A549 (cell line): ENCODE data around the gene PAPPA. TPM values are rescaled to one million over a fixed set of nuclear protein-coding genes. Genes with fewer than 3 reads are reported as not detected.
A peak's percentile ranks its signal among the peaks of the same experiment; 100 is the strongest.

ENCODE experiments used
- ATAC-seq, 2 experiments: fragments of 200-7000 bp in 1 of 2; fragments of >200 bp in 1 of 2; cut with Nextera tagmentation in 1 of 2; cut with Tn5 transposase in 1 of 2; 3 replicates each; pipeline versions ENCODE4 v1.8.0 to v1.9.1; 2018 to 2020; ENCODE audit warnings: mild to moderate bottlenecking in 1 of 2, moderate library complexity in 1 of 2
- CTCF ChIA-PET: fragments of 300-600 bp; sonication (Branson Sonifier 250); formaldehyde crosslinking; extraction: SDS; loops from one replicate; lab custom pipeline; 2021; ENCODE audit warnings: antibody characterized with exemption, inconsistent platforms; lab: Yijun Ruan, JAX
- POLR2A ChIA-PET: fragments of 350-600 bp; formaldehyde crosslinking; extraction: SDS; loops from one replicate; lab custom pipeline; 2021; ENCODE audit warnings: antibody characterized with exemption, inconsistent platforms; lab: Yijun Ruan, JAX
- DNase-seq, 2 experiments: peaks; one replicate each; pipeline versions ENCODE4 v3.0.0 to v3.0.0-alpha.2; 2011 to 2016; ENCODE audit warnings: low read depth in 1 of 2, low spot score in 1 of 2
- FAIRE-seq: peaks from 2 replicates; lab custom pipeline; 2011; peaks lifted over from hg19 to GRCh38; lab: Jason Lieb, UNC
- H3K27ac ChIP-seq, 2 experiments: fragments of >200 bp; sonication (Bioruptor Twin); formaldehyde crosslinking; 3 replicates each; pipeline ENCODE4 v1.5.1; 2016 to 2017
- H3K4me1 ChIP-seq: fragments of >200 bp; sonication (Bioruptor Twin); formaldehyde crosslinking; 3 replicates; pipeline ENCODE4 v1.6.1; 2016
- H3K4me2 ChIP-seq: fragments of >200 bp; sonication (Bioruptor Twin); formaldehyde crosslinking; 3 replicates; pipeline ENCODE4 v1.6.1; 2016
- H3K4me3 ChIP-seq: fragments of >200 bp; sonication (Bioruptor Twin); formaldehyde crosslinking; 3 replicates; pipeline ENCODE4 v1.5.1; 2016
- H3K9me3 ChIP-seq: fragments of >200 bp; sonication (Bioruptor Twin); formaldehyde crosslinking; 3 replicates; pipeline ENCODE4 v1.6.1; 2016
- CBX8 ChIP-seq: fragments of 200-600 bp; sonication (generic); IDR thresholded peaks from 2 replicates; pipeline ENCODE4 v1.6.1; 2016
- CHD4 ChIP-seq: fragments of 200-600 bp; sonication (generic); IDR thresholded peaks from 2 replicates; pipeline ENCODE4 v1.6.1; 2016; ENCODE audit warnings: antibody characterized with exemption, mild to moderate bottlenecking, borderline replicate concordance
- FOSB ChIP-seq: fragments of 250-450 bp; sonication (Bioruptor Pico); IDR thresholded peaks from 2 replicates; pipeline ENCODE4 v1.5.0; 2020; ENCODE audit warnings: mild to moderate bottlenecking, moderate library complexity
- FOSL2 ChIP-seq, 2 experiments: fragments of 450-650 bp in 1 of 2; fragments of >200 bp in 1 of 2; sonication (Bioruptor Twin) in 1 of 2; formaldehyde crosslinking; IDR thresholded peaks; 2 replicates each; pipeline versions ENCODE4 v1.5.0 to v1.6.1; 2016 to 2020; ENCODE audit warnings: mild to moderate bottlenecking in 1 of 2, moderate library complexity in 1 of 2
- HOXA7 ChIP-seq: fragments of 250-450 bp; sonication (Bioruptor Pico); IDR thresholded peaks from 2 replicates; pipeline ENCODE4 v1.5.0; 2020; ENCODE audit warnings: mild to moderate bottlenecking, moderate library complexity
- HOXB13 ChIP-seq: fragments of 250-450 bp; sonication (Bioruptor Pico); IDR thresholded peaks from 2 replicates; pipeline ENCODE4 v1.5.0; 2020; ENCODE audit warnings: low read depth, mild to moderate bottlenecking, moderate library complexity
- HOXB5 ChIP-seq: fragments of 250-450 bp; sonication (Bioruptor Pico); IDR thresholded peaks from 2 replicates; pipeline ENCODE4 v1.5.0; 2020; ENCODE audit warnings: mild to moderate bottlenecking, moderate library complexity
- MAFK ChIP-seq: fragments of 450-650 bp; IDR thresholded peaks from 2 replicates; pipeline ENCODE4 v1.6.1; 2014; ENCODE audit not compliant: partially characterized antibody
- NPAS2 ChIP-seq: fragments of 250-450 bp; sonication (Bioruptor Pico); IDR thresholded peaks from 2 replicates; pipeline ENCODE4 v1.8.0; 2022; ENCODE audit warnings: mild to moderate bottlenecking, moderate library complexity, borderline replicate concordance
- NR3C1 ChIP-seq: fragments of >200 bp; sonication (Bioruptor Twin); formaldehyde crosslinking; IDR thresholded peaks from 3 replicates; pipeline ENCODE4 v1.6.1; 2017
- POLR2A ChIP-seq: IDR thresholded peaks from 2 replicates; pipeline ENCODE4 v1.6.1; 2012; ENCODE audit warnings: mild to moderate bottlenecking, low read length
- RNF2 ChIP-seq: fragments of 200-600 bp; sonication (generic); IDR thresholded peaks from 2 replicates; pipeline ENCODE4 v1.6.1; 2016; ENCODE audit warnings: low read depth, mild to moderate bottlenecking, antibody characterized with exemption, moderate library complexity, borderline replicate concordance
- TFCP2L1 ChIP-seq: fragments of 250-450 bp; sonication (Bioruptor Pico); IDR thresholded peaks from 2 replicates; pipeline ENCODE4 v1.5.0; 2021; ENCODE audit warnings: mild to moderate bottlenecking
- WGBS: methylation state at CpG from one replicate; pipeline ENCODE4 v1.1.6; 2017; ENCODE audit errors: missing lambda C conversion rate; 5-methylcytosine and 5-hydroxymethylcytosine counted together
- polyA plus RNA-seq, 4 experiments: library from polyadenylated mRNA; depleted of rRNA in 3 of 4; stranded (reverse); fragments of >200 nt; fragmentation: RNase III in 1 of 4; extraction: RNeasy Plus Mini Kit Qiagen cat#74134 plus additional on column Dnase treatment in 1 of 4; gene quantifications; 2 replicates in 3 of 4; 3 replicates in 1 of 4; pipeline ENCODE4 v1.2.3, GENCODE V29; 2011 to 2017
- TF ChIP-seq, protein P1 (sequence below): fragments of 450-650 bp; IDR thresholded peaks from 2 replicates; pipeline ENCODE4 v1.6.1; 2014; ENCODE audit warnings: antibody characterized with exemption
- TF ChIP-seq, protein P2 (sequence below): fragments of >200 bp; sonication (Bioruptor Twin); formaldehyde crosslinking; IDR thresholded peaks from 3 replicates; pipeline ENCODE4 v1.6.1; 2016
- TF ChIP-seq, protein P3 (sequence below): fragments of 250-450 bp; sonication (Bioruptor Pico); IDR thresholded peaks from 2 replicates; pipeline ENCODE4 v1.5.0; 2021; ENCODE audit warnings: mild to moderate bottlenecking, moderate library complexity, borderline replicate concordance
- TF ChIP-seq, protein P4 (sequence below): fragments of 200-600 bp; sonication (generic); IDR thresholded peaks from 2 replicates; pipeline ENCODE4 v1.6.1; 2016; ENCODE audit warnings: antibody characterized with exemption, mild to moderate bottlenecking, moderate library complexity
- TF ChIP-seq, protein P5 (sequence below): fragments of 150-350 bp; IDR thresholded peaks from 2 replicates; pipeline ENCODE4 v1.6.1; 2014; ENCODE audit warnings: low read depth, mild to moderate bottlenecking, low read length

PAPPA gene
- polyA plus RNA-seq, 2 of the 4 experiments (the other 2 are of a cell fraction), result 40.0 to 127 TPM

DNA sequence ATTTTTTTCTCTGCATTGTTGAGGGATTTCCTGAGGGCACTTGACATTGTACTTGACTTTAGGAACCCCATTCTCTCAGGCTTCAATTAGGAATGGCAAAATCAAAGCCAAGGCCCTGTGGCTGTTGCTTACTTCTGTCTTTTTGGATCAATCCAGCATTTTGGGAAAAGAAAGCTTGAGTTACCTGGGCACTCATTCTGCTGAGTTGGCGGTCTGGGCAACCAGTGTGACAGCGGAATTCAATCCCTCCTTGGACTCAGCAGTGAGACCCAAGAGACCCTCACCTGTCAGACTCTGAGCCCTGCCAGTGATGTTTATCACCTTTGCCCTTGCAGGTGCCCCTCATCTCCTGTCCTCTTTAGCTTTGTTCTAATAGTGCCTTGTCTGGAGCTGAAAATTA is 225.3 kb downstream of the PAPPA start:
- Histone ChIP-seq H3K4me3 (no peak overlapping the region), H3K27ac (peak overlapping the region in 1 of 2 experiments; percentile 66; a peak in 1 of 6 replicates), H3K9me3 (no peaks in the 10 kb centered on the region), H3K4me1 (peaks cover 87% of the 10 kb centered on the region)
- ChIA-PET POLR2A (no interaction called here), CTCF (interaction anchor here (1.1 to 1.6 kb wide), 5 partner anchors 17 to 785 kb away, joined by 3 to 5 read pairs (median 4); no protein-coding TSS in a partner anchor)
- DNase-seq (no peak), ATAC-seq (no peak)
- TF ChIP-seq, protein P1, sequence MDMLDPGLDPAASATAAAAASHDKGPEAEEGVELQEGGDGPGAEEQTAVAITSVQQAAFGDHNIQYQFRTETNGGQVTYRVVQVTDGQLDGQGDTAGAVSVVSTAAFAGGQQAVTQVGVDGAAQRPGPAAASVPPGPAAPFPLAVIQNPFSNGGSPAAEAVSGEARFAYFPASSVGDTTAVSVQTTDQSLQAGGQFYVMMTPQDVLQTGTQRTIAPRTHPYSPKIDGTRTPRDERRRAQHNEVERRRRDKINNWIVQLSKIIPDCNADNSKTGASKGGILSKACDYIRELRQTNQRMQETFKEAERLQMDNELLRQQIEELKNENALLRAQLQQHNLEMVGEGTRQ, result no peak
- peak; percentile 83 for TF ChIP-seq MAFK
- TF ChIP-seq, all 56 proteins: peak for 1
- FAIRE-seq, result no peak
- 95% methylated on average over 2 of the region's 2 CpGs for WGBS
- no peak overlapping the region for H3K4me2 ChIP-seq

DNA sequence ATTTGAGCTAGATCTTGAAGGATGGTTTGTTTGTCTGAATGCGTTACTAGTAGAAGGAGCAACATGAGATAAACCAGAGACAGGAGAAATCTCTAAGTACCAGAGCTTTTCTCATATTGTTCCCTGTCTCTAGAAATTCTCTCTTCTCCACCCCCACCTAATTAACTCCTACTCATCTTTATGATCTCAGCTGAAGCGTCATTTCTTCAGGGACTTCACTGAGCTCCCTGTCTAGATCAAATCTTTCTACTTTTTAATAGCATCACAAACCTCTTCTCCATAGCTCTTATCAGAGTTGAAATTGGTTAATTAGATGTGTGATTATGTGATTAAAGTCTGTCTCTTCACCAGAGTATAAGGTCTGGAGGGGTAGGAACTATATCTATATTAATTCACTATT is 226.2 kb downstream of the PAPPA start:
- TF ChIP-seq TFCP2L1 (CRISPR knock-in tag), result no peak
- TF ChIP-seq CBX8, result no peak
- TF ChIP-seq HOXB5 (CRISPR knock-in tag), result no peak
- no peak for TF ChIP-seq RNF2
- no peak for TF ChIP-seq FOSL2 (IDR thresholded peaks at IDR 0.05)
- no peak for TF ChIP-seq FOSL2 (CRISPR knock-in tag; IDR thresholded peaks at IDR 0.05)
- TF ChIP-seq FOSB (CRISPR knock-in tag), result no peak
- TF ChIP-seq NPAS2, result no peak
- no peak for TF ChIP-seq NR3C1
- TF ChIP-seq, protein P2, sequence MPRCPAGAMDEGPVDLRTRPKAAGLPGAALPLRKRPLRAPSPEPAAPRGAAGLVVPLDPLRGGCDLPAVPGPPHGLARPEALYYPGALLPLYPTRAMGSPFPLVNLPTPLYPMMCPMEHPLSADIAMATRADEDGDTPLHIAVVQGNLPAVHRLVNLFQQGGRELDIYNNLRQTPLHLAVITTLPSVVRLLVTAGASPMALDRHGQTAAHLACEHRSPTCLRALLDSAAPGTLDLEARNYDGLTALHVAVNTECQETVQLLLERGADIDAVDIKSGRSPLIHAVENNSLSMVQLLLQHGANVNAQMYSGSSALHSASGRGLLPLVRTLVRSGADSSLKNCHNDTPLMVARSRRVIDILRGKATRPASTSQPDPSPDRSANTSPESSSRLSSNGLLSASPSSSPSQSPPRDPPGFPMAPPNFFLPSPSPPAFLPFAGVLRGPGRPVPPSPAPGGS, result no peak
- no peak for TF ChIP-seq HOXB13
- TF ChIP-seq, protein P3, sequence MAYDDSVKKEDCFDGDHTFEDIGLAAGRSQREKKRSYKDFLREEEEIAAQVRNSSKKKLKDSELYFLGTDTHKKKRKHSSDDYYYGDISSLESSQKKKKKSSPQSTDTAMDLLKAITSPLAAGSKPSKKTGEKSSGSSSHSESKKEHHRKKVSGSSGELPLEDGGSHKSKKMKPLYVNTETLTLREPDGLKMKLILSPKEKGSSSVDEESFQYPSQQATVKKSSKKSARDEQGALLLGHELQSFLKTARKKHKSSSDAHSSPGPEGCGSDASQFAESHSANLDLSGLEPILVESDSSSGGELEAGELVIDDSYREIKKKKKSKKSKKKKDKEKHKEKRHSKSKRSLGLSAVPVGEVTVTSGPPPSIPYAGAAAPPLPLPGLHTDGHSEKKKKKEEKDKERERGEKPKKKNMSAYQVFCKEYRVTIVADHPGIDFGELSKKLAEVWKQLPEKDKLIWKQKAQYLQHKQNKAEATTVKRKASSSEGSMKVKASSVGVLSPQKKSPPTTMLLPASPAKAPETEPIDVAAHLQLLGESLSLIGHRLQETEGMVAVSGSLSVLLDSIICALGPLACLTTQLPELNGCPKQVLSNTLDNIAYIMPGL (CRISPR knock-in tag), result no peak
- TF ChIP-seq, protein P4, sequence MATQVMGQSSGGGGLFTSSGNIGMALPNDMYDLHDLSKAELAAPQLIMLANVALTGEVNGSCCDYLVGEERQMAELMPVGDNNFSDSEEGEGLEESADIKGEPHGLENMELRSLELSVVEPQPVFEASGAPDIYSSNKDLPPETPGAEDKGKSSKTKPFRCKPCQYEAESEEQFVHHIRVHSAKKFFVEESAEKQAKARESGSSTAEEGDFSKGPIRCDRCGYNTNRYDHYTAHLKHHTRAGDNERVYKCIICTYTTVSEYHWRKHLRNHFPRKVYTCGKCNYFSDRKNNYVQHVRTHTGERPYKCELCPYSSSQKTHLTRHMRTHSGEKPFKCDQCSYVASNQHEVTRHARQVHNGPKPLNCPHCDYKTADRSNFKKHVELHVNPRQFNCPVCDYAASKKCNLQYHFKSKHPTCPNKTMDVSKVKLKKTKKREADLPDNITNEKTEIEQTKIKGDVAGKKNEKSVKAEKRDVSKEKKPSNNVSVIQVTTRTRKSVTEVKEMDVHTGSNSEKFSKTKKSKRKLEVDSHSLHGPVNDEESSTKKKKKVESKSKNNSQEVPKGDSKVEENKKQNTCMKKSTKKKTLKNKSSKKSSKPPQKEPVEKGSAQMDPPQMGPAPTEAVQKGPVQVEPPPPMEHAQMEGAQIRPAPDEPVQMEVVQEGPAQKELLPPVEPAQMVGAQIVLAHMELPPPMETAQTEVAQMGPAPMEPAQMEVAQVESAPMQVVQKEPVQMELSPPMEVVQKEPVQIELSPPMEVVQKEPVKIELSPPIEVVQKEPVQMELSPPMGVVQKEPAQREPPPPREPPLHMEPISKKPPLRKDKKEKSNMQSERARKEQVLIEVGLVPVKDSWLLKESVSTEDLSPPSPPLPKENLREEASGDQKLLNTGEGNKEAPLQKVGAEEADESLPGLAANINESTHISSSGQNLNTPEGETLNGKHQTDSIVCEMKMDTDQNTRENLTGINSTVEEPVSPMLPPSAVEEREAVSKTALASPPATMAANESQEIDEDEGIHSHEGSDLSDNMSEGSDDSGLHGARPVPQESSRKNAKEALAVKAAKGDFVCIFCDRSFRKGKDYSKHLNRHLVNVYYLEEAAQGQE, result no peak
- no peak for TF ChIP-seq POLR2A
- no peak for TF ChIP-seq CHD4
- TF ChIP-seq HOXA7 (CRISPR knock-in tag), result no peak
- TF ChIP-seq, protein P5, sequence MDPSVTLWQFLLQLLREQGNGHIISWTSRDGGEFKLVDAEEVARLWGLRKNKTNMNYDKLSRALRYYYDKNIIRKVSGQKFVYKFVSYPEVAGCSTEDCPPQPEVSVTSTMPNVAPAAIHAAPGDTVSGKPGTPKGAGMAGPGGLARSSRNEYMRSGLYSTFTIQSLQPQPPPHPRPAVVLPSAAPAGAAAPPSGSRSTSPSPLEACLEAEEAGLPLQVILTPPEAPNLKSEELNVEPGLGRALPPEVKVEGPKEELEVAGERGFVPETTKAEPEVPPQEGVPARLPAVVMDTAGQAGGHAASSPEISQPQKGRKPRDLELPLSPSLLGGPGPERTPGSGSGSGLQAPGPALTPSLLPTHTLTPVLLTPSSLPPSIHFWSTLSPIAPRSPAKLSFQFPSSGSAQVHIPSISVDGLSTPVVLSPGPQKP, result no peak
- POLR2A ChIA-PET, result no interaction called here

More for the DNA sequence above, 226.2 kb downstream of the PAPPA start:
- FAIRE-seq (no peak), DNase-seq (no peak), ATAC-seq (no peak)
- H3K4me3 ChIP-seq, result no peak overlapping the region
- H3K9me3 ChIP-seq, result no peaks in the 10 kb centered on the region
- CTCF ChIA-PET, result interaction anchor here (1.0 to 1.6 kb wide), 4 partner anchors 177 to 786 kb away, joined by 3 to 4 read pairs (median 4); no protein-coding TSS in a partner anchor
- 90% methylated on average over 2 of the region's 2 CpGs for WGBS
- no peak overlapping the region for H3K4me2 ChIP-seq
- peaks cover 81% of the 10 kb centered on the region for H3K4me1 ChIP-seq
- H3K27ac ChIP-seq, result no peak overlapping the region
